ENCODE measurements around the gene WDFY4.

The WDFY4 gene

GRCh38 chr10:48883701-48884100 is 199.0 kb downstream of the WDFY4 start:
- DNase-seq, result no peak

- DNase-seq, result no peak
These were observed 199.7 kb downstream of the WDFY4 start for GRCh38 chr10:48884179-48885045.

GRCh38 chr10:48885376-48885775 is 200.7 kb downstream of the WDFY4 start:
- no peak for DNase-seq

- no peak for DNase-seq
These were observed 203.3 kb downstream of the WDFY4 start for GRCh38 chr10:48887982-48888381.

- no peak for DNase-seq
These were observed 206.5 kb downstream of the WDFY4 start for GRCh38 chr10:48890888-48891850.

- DNase-seq, result no peak
These were observed 210.5 kb downstream of the WDFY4 start for GRCh38 chr10:48894911-48895802.

GRCh38 chr10:48895803-48896195 is 211.1 kb downstream of the WDFY4 start:
- DNase-seq, result no peak

GRCh38 chr10:48896756-48897440 is 212.2 kb downstream of the WDFY4 start:
- no peak for DNase-seq

GRCh38 chr10:48897441-48897790 is 212.7 kb downstream of the WDFY4 start:
- DNase-seq, result no peak

- no peak for DNase-seq
These were observed 213.8 kb downstream of the WDFY4 start for GRCh38 chr10:48898426-48898825.

- DNase-seq, result no peak
These were observed 215.1 kb downstream of the WDFY4 start for GRCh38 chr10:48899781-48900180.

GRCh38 chr10:48900371-48900801 is 215.7 kb downstream of the WDFY4 start:
- DNase-seq, result no peak

- DNase-seq, result no peak
These were observed 216.6 kb downstream of the WDFY4 start for GRCh38 chr10:48901319-48901718.

- no peak for DNase-seq
These were observed 217.4 kb downstream of the WDFY4 start for GRCh38 chr10:48902096-48902495.

- no peak for DNase-seq
These were observed 218.5 kb downstream of the WDFY4 start for GRCh38 chr10:48903151-48903550.

- no peak for DNase-seq
These were observed 220.2 kb downstream of the WDFY4 start for GRCh38 chr10:48904861-48905260.

- no peak for DNase-seq
These were observed 220.6 kb downstream of the WDFY4 start for GRCh38 chr10:48905311-48905710.

- no peak for DNase-seq
These were observed 222.2 kb downstream of the WDFY4 start for GRCh38 chr10:48906841-48907240.

GRCh38 chr10:48907730-48908129 is 223.1 kb downstream of the WDFY4 start:
- no peak for DNase-seq

- DNase-seq, result no peak
These were observed 225.9 kb downstream of the WDFY4 start for GRCh38 chr10:48910548-48910947.

- DNase-seq, result no peak
These were observed 229.0 kb downstream of the WDFY4 start for GRCh38 chr10:48913674-48914073.

- DNase-seq, result no peak
These were observed 239.1 kb downstream of the WDFY4 start for GRCh38 chr10:48923748-48924147.
